ENCODE results near the gene ADPRHL1.
A peak's percentile ranks its signal among the peaks of the same experiment; 100 is the strongest.

GRCh38 chr13:113393563-113394338 is 59.5 kb downstream of the ADPRHL1 start:
- peak in 10 of 11 experiments; percentile 31 to 98 (median 92) for TF ChIP-seq CTCF (IDR thresholded peaks at IDR 0.05 in 8 of 11, conservative IDR thresholded peaks at IDR 0.05 in 3 of 11)
- TF ChIP-seq POLR2AphosphoS5 (IDR thresholded peaks at IDR 0.05), result peak; percentile 19 to 68 (median 64)

Data from spleen (tissue), 7 donors.